Panc1 (cell line): ENCODE measurements around the gene MYRFL.

Experiments
- POLR2AphosphoS5 ChIP-seq: IDR thresholded peaks from 2 replicates; pipeline ENCODE4 v1.6.1; 2012; ENCODE audit warnings: mild to moderate bottlenecking, low read depth, low read length, moderate library complexity
- TF ChIP-seq, protein P1 (sequence below): fragments of 450-650 bp; IDR thresholded peaks from 2 replicates; pipeline ENCODE4 v1.5.1; 2017; ENCODE audit warnings: mild to moderate bottlenecking

DNA sequence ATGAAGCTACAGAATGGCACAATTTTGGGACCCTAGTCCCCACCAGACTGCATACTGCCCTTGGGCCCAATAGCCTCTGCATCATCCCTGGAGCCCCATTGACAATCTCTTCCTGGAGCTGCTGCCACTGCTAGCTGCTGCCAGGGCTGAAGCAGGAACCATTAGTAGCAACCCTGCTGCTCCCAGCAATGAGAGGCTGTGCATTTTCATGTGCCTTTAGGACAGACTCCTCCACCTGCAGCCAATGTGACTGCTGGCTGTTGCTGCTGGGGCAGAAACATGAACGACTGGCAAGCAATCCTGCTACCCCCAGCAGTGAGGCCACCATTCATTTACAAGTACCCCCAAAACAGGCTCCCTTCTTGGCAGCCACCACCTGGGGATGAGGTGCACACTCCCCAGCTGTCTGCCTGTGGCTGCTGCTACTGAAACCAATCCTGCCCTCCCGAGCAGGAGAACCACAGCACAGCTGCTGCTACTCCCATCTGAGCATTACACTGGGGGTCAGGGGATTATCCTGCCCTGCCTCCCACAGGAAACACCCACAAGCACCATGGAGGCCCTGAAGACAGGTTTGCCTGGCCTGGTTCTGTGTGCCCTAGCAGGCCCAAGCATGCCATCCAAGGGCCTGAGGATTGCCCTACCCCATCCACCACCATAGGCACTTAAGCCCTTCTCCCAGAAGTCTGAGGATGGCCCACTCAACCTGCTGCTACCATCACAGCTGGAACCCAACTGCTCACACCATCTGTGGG, 181.0 kb downstream of the MYRFL start:
- TF ChIP-seq POLR2AphosphoS5, result no peak
- TF ChIP-seq, protein P1, sequence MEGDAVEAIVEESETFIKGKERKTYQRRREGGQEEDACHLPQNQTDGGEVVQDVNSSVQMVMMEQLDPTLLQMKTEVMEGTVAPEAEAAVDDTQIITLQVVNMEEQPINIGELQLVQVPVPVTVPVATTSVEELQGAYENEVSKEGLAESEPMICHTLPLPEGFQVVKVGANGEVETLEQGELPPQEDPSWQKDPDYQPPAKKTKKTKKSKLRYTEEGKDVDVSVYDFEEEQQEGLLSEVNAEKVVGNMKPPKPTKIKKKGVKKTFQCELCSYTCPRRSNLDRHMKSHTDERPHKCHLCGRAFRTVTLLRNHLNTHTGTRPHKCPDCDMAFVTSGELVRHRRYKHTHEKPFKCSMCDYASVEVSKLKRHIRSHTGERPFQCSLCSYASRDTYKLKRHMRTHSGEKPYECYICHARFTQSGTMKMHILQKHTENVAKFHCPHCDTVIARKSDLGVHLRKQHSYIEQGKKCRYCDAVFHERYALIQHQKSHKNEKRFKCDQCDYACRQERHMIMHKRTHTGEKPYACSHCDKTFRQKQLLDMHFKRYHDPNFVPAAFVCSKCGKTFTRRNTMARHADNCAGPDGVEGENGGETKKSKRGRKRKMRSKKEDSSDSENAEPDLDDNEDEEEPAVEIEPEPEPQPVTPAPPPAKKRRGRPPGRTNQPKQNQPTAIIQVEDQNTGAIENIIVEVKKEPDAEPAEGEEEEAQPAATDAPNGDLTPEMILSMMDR, result no peak
